Dermis microvascular lymphatic vessel endothelial cell (primary cell): ENCODE data around the gene SLC38A8. TPM values are rescaled to one million over a fixed set of nuclear protein-coding genes. Genes with fewer than 3 reads are reported as not detected.

ENCODE experiments used
- DNase-seq, 2 donors: peaks; one replicate each; pipeline versions ENCODE4 v3.0.0 to v3.0.0-alpha.2; 2010; ENCODE audit warnings: low read depth in 2 of 2
- total RNA-seq: library from RNA; depleted of rRNA; stranded (reverse); fragments of >200 nt; gene quantifications from 2 replicates; pipeline ENCODE4 v1.2.1, GENCODE V29; 2014

The SLC38A8 gene
- not detected in 2 replicates for total RNA-seq

- no peak for DNase-seq
Observed at GRCh38 chr16:84042308-84042878, at the start of gene SLC38A8. SLC38A8 (minus strand) TSS chr16:84042795; CDS start chr16:84042157, 638 bp downstream.

- DNase-seq: no peak
Observed at GRCh38 chr16:84091460-84091859, 48.9 kb upstream of the SLC38A8 start.

GRCh38 chr16:84090211-84090610 is 47.6 kb upstream of the SLC38A8 start:
- no peak for DNase-seq

GRCh38 chr16:84088695-84089395 is 46.2 kb upstream of the SLC38A8 start:
- DNase-seq: no peak

- DNase-seq: no peak
Observed at GRCh38 chr16:84087466-84088151, 45.0 kb upstream of the SLC38A8 start.

GRCh38 chr16:84087001-84087400 is 44.4 kb upstream of the SLC38A8 start:
- no peak for DNase-seq

GRCh38 chr16:84086341-84086740 is 43.7 kb upstream of the SLC38A8 start:
- no peak for DNase-seq

GRCh38 chr16:84085773-84086172 is 43.2 kb upstream of the SLC38A8 start:
- no peak for DNase-seq

GRCh38 chr16:84085271-84085667 is 42.7 kb upstream of the SLC38A8 start:
- no peak for DNase-seq

- DNase-seq: peak; percentile 48 to 79
Observed at GRCh38 chr16:84084570-84085270, 42.1 kb upstream of the SLC38A8 start.

GRCh38 chr16:84082835-84083569 is 40.4 kb upstream of the SLC38A8 start:
- DNase-seq: no peak

GRCh38 chr16:84082110-84082509 is 39.5 kb upstream of the SLC38A8 start:
- no peak for DNase-seq

- DNase-seq: no peak
Observed at GRCh38 chr16:84081446-84081989, 38.9 kb upstream of the SLC38A8 start.

GRCh38 chr16:84080813-84081212 is 38.2 kb upstream of the SLC38A8 start:
- no peak for DNase-seq

GRCh38 chr16:84080378-84080777 is 37.8 kb upstream of the SLC38A8 start:
- DNase-seq: no peak

- DNase-seq: no peak
Observed at GRCh38 chr16:84079664-84080063, 37.1 kb upstream of the SLC38A8 start.

- no peak for DNase-seq
Observed at GRCh38 chr16:84075376-84075775, 32.8 kb upstream of the SLC38A8 start.

- no peak for DNase-seq
Observed at GRCh38 chr16:84074721-84075120, 32.1 kb upstream of the SLC38A8 start.

GRCh38 chr16:84072014-84072413 is 29.4 kb upstream of the SLC38A8 start:
- peak in 1 of 2 donors; percentile 75 for DNase-seq

GRCh38 chr16:84071121-84071520 is 28.5 kb upstream of the SLC38A8 start:
- DNase-seq: peak in 1 of 2 donors; percentile 39

- no peak for DNase-seq
Observed at GRCh38 chr16:84069540-84069939, 26.9 kb upstream of the SLC38A8 start.
